Activated CD4-positive, alpha-beta T cell treated with anti-CD3 and anti-CD28 coated beads for 36 hours (primary cell): ENCODE measurements around the gene NMNAT1. TPM values are rescaled to one million over a fixed set of nuclear protein-coding genes. Genes with fewer than 3 reads are reported as not detected.
"Not testable (repeated sequence)": the region's sequence is repeated elsewhere in the genome, so short reads cannot be mapped to it uniquely, and the experiment has no call there.

Experiments
- ATAC-seq: fragments of 200-7000 bp; cut with Tn5 transposase; one replicate; pipeline ENCODE4 v1.10.0; 2021; ENCODE audit warnings: mild to moderate bottlenecking, moderate library complexity
- CTCF ChIA-PET: fragments of 350-600 bp; sonication (Branson Sonifier 250); formaldehyde crosslinking; loops from one replicate; lab custom pipeline; 2021; ENCODE audit warnings: antibody characterized with exemption; lab: Charles Lee
- POLR2A ChIA-PET: fragments of 350-600 bp; sonication (Branson Sonifier 250); formaldehyde crosslinking; loops from one replicate; lab custom pipeline; 2021; ENCODE audit warnings: antibody characterized with exemption, inconsistent platforms; lab: Charles Lee
- DNase-seq: peaks from one replicate; pipeline ENCODE4 v3.0.0-alpha.2; 2020
- H3K27ac Mint-ChIP-seq: one replicate; pipeline ENCODE4 v1.8.0; 2021; ENCODE audit warnings: mixed read lengths
- H3K27me3 Mint-ChIP-seq: one replicate; pipeline ENCODE4 v1.8.0; 2021; ENCODE audit warnings: mixed read lengths
- H3K36me3 Mint-ChIP-seq: one replicate; pipeline ENCODE4 v1.8.0; 2021; ENCODE audit warnings: low read depth, mixed read lengths
- H3K4me1 Mint-ChIP-seq: one replicate; pipeline ENCODE4 v1.8.0; 2021; ENCODE audit warnings: mixed read lengths
- H3K4me3 Mint-ChIP-seq: one replicate; pipeline ENCODE4 v1.8.0; 2021; ENCODE audit warnings: mild to moderate bottlenecking, moderate library complexity, mixed read lengths
- H3K9me3 Mint-ChIP-seq: one replicate; pipeline ENCODE4 v1.8.0; 2021; ENCODE audit warnings: low read depth, mixed read lengths
- intact Hi-C, 2 experiments: fragments of 100-400 bp; cut with DNase I in 1 of 2; cut with micrococcal nuclease in 1 of 2; formaldehyde crosslinking; loops; one replicate each; pipeline versions ENCODE4 v1.14.2 to v1.15.1; 2022 to 2024; cut with DNase I, micrococcal nuclease
- total RNA-seq, 2 experiments: library from RNA; stranded (reverse); gene quantifications; one replicate each; pipeline ENCODE4 v1.2.3, GENCODE V29; 2021

The NMNAT1 gene
- total RNA-seq, 2 experiments from 2014 or later, result 7.3 to 8.5 TPM

- H3K4me1 Mint-ChIP-seq, H3K9me3 Mint-ChIP-seq, POLR2A ChIA-PET, ATAC-seq, H3K4me3 Mint-ChIP-seq, H3K36me3 Mint-ChIP-seq, DNase-seq, H3K27ac Mint-ChIP-seq, H3K27me3 Mint-ChIP-seq, intact Hi-C loops: not testable (repeated sequence)
- CTCF ChIA-PET, result interaction anchor here (0.6 to 1.4 kb wide), 2 partner anchors 26 to 77 kb away, joined by 3 read pairs; partner anchors contain the start of genes LZIC and NMNAT1
Measured at GRCh38 chr1:10020678-10021077, 77.4 kb downstream of the NMNAT1 start.

DNA sequence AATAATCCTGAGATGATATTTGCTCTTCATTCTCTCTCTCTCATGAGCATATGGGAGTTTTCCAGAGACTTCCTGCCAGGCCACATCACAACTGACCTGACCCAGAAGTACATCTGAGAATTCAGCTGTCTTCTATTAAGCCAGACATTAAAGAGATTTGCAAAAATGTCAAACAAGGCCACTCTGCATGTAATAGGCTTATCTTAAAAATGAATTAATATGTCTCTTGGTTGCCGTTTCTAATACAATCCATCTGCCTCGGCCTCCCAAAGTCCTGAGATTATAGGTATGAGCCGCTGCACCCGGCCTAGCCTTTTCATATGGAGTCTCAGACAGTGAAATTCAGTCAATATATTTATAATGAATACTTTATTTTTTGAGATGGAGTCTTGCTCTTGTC, 78.7 kb downstream of the NMNAT1 start:
- not testable (repeated sequence) for H3K36me3 Mint-ChIP-seq

DNA sequence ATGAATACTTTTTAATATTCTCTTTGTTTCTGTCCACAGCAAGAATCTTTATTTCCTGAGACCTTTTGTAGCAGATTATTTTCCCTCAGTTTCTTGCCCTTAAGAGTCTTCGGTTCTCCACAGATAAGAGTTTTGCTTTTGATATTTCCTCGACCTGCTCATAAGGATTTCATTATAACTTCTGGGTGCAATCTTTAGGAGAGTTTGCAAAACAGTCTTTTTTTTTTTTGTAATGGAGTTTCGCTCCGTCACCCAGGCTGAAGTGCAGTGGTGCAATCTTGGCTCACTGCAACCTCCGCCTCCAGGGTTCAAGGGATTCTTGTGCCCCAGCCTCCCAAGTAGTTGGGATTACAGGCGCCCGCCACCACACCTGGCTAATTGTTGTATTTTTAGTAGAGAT, 79.4 kb downstream of the NMNAT1 start:
- CTCF ChIA-PET, result no interaction called here
- no peaks in the 10 kb centered on the region for H3K36me3 Mint-ChIP-seq
- H3K9me3 Mint-ChIP-seq, result no peaks in the 10 kb centered on the region

More for the DNA sequence above, 78.7 kb downstream of the NMNAT1 start:
- H3K4me1 Mint-ChIP-seq, intact Hi-C loops, POLR2A ChIA-PET, ATAC-seq, DNase-seq, H3K4me3 Mint-ChIP-seq, H3K27ac Mint-ChIP-seq, H3K9me3 Mint-ChIP-seq, H3K27me3 Mint-ChIP-seq, CTCF ChIA-PET: not testable (repeated sequence)

DNA sequence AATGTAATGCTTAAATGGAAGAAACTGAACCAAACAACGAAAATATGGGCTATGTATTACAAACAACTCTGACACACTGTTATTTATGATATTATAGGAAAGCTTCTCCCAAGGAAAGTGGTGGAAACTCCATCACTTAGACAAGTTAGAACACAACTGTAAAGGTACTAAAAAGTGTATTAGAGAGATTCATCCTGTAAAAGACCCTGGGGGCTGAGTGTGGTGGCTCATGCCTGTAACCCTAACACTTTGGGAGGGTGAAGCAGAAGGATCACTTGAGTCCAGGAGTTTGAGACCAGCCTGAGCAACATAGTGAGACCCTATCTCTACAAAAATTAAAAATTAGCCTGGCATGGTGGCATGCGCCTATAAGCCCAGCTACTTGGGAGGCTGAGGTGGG, 82.1 kb downstream of the NMNAT1 start:
- CTCF ChIA-PET, result no interaction called here
- POLR2A ChIA-PET, result no interaction called here
- DNase-seq (no peak), ATAC-seq (no peak)
- intact Hi-C loops, result no loop called here
- no peaks in the 10 kb centered on the region for H3K27me3 Mint-ChIP-seq
- H3K27ac Mint-ChIP-seq, result no peak overlapping the region
- H3K4me3 Mint-ChIP-seq, result no peak overlapping the region
- H3K4me1 Mint-ChIP-seq, result no peaks in the 10 kb centered on the region
- H3K9me3 Mint-ChIP-seq, result no peaks in the 10 kb centered on the region
- no peaks in the 10 kb centered on the region for H3K36me3 Mint-ChIP-seq

More for the DNA sequence above, 79.4 kb downstream of the NMNAT1 start:
- H3K27me3 Mint-ChIP-seq, result peaks cover under 1% of the 10 kb centered on the region
- intact Hi-C loops, result no loop called here
- ATAC-seq (no peak), DNase-seq (no peak)
- no peaks in the 10 kb centered on the region for H3K4me1 Mint-ChIP-seq
- H3K27ac Mint-ChIP-seq, result no peak overlapping the region
- no peak overlapping the region for H3K4me3 Mint-ChIP-seq
- POLR2A ChIA-PET, result no interaction called here

- Mint-ChIP-seq H3K4me3 (no peak overlapping the region), H3K36me3 (no peaks in the 10 kb centered on the region), H3K9me3 (no peaks in the 10 kb centered on the region), H3K27me3 (no peaks in the 10 kb centered on the region), H3K4me1 (peaks cover under 1% of the 10 kb centered on the region), H3K27ac (no peak overlapping the region)
- ChIA-PET CTCF (interaction anchor here (0.5 to 0.6 kb wide), 2 partner anchors 8 to 13 kb away, joined by 3 read pairs; no protein-coding TSS in a partner anchor), POLR2A (no interaction called here)
- DNase-seq (no peak), ATAC-seq (no peak)
- intact Hi-C loops, result no loop called here
Measured at GRCh38 chr1:10027027-10027426, 83.8 kb downstream of the NMNAT1 start.

- CTCF ChIA-PET, result interaction anchor here (0.6 kb wide), 1 partner anchor 42 kb away, joined by 5 read pairs; no protein-coding TSS in a partner anchor
- POLR2A ChIA-PET, H3K27ac Mint-ChIP-seq, H3K9me3 Mint-ChIP-seq, H3K4me3 Mint-ChIP-seq, H3K27me3 Mint-ChIP-seq, ATAC-seq, H3K36me3 Mint-ChIP-seq, H3K4me1 Mint-ChIP-seq, intact Hi-C loops, DNase-seq: not testable (repeated sequence)
Measured at GRCh38 chr1:10028956-10029500, 85.8 kb downstream of the NMNAT1 start.

GRCh38 chr1:10031461-10031860, 88.2 kb downstream of the NMNAT1 start:
- intact Hi-C loops, result loop anchor here in 1 of 2 experiments (5.0 kb wide), 1 partner anchor 314 kb away; no protein-coding TSS in a partner anchor
- Mint-ChIP-seq H3K27ac (no peak overlapping the region), H3K4me1 (peaks cover 24% of the 10 kb centered on the region), H3K36me3 (peaks cover 2% of the 10 kb centered on the region), H3K9me3 (no peaks in the 10 kb centered on the region), H3K4me3 (no peak overlapping the region), H3K27me3 (no peaks in the 10 kb centered on the region)
- ATAC-seq (no peak), DNase-seq (no peak)
- ChIA-PET CTCF (no interaction called here), POLR2A (no interaction called here)

- Mint-ChIP-seq H3K4me1 (peaks cover 24% of the 10 kb centered on the region), H3K36me3 (peaks cover 3% of the 10 kb centered on the region), H3K4me3 (peak within 1 kb of the TSS; percentile 88), H3K9me3 (no peaks in the 10 kb centered on the region), H3K27me3 (no peaks in the 10 kb centered on the region), H3K27ac (peak within 1 kb of the TSS; percentile 74)
- DNase-seq (peak; percentile 99), ATAC-seq (peak; percentile 96)
- intact Hi-C loops, result loop anchor here (1.0 to 5.0 kb wide), 21 partner anchors 82 to 1230 kb away; partner anchors contain the start of genes CTNNBIP1 (in 2 of the 2), LZIC (in 2 of the 2), NMNAT1 (in 2 of the 2) and CENPS (in 1 of the 2)
- CTCF ChIA-PET, result interaction anchor here (0.6 to 1.5 kb wide), 8 partner anchors 13 to 366 kb away, joined by 3 to 8 read pairs (median 3); partner anchors contain the start of genes LZIC, NMNAT1 and PGD
- POLR2A ChIA-PET, result interaction anchor here (0.5 to 1.2 kb wide), 4 partner anchors 89 to 979 kb away, joined by 3 to 4 read pairs (median 4); partner anchors contain the start of gene TARDBP
Measured at GRCh38 chr1:10032590-10033358, 89.5 kb downstream of the NMNAT1 start, which contains the start of gene UBE4B. Gene UBE4B (plus strand): TSS chr1:10032958. CDS start chr1:10033671, 713 bp downstream.

DNA sequence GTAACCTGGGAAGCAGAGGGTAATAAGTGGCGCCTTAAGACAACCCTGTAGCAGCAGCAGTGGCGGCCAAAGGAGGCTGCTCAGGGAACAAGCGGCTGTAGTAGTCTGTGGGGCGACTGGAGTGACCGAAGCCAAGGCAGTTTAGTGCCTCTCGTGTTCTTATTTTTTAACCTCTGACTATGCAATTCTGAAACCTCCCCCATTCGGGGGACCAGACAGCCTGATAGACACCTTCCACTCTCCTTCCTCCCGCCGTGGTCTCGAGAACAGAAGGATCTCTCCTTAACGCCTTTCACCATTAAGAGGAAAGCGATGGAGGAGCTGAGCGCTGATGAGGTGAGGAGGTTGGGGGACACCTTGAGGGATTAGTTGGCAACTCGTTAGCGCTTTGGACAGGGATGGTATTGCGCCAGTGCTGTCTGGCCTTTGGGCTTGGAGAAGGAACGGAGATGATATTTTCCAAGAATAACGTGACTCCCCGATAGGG, 90.1 kb downstream of the NMNAT1 start:
- ChIA-PET POLR2A (interaction anchor here (0.8 to 1.2 kb wide), 2 partner anchors 90 to 979 kb away, joined by 3 read pairs; partner anchors contain the start of gene TARDBP), CTCF (interaction anchor here (0.6 to 1.6 kb wide), 8 partner anchors 13 to 365 kb away, joined by 3 to 8 read pairs (median 3); partner anchors contain the start of gene PGD)
- H3K27ac Mint-ChIP-seq, result peak overlapping the region; percentile 73
- no peaks in the 10 kb centered on the region for H3K27me3 Mint-ChIP-seq
- peak overlapping the region; percentile 88 for H3K4me3 Mint-ChIP-seq
- no peak for DNase-seq
- H3K4me1 Mint-ChIP-seq, result peaks cover 24% of the 10 kb centered on the region
- peaks cover 4% of the 10 kb centered on the region for H3K36me3 Mint-ChIP-seq
- no peaks in the 10 kb centered on the region for H3K9me3 Mint-ChIP-seq
- peak; percentile 21 for ATAC-seq
- intact Hi-C loops, result loop anchor here (2.0 to 5.0 kb wide), 7 partner anchors 91 to 1229 kb away; partner anchors contain the start of genes LZIC (in 1 of the 2), MTOR (in 1 of the 2), NMNAT1 (in 1 of the 2) and TARDBP (in 1 of the 2)
